WTC11 (cell line): ENCODE measurements around the gene CASQ2. TPM values are rescaled to one million over a fixed set of nuclear protein-coding genes. Genes with fewer than 3 reads are reported as not detected.

Experiments used
- AFF4 ChIP-seq: sonication (generic); formaldehyde crosslinking; IDR thresholded peaks from 2 replicates; pipeline ENCODE4 v1.8.1; 2023; ENCODE audit warnings: mild to moderate bottlenecking, missing genetic modification reagents, borderline replicate concordance
- AR ChIP-seq: fragments of 250-450 bp; sonication (Bioruptor Pico); IDR thresholded peaks from 2 replicates; pipeline ENCODE4 v1.9.0; 2021; ENCODE audit warnings: mild to moderate bottlenecking
- CREB1 ChIP-seq: sonication (generic); formaldehyde crosslinking; IDR thresholded peaks from 2 replicates; pipeline ENCODE4 v1.8.0; 2023; ENCODE audit warnings: mild to moderate bottlenecking, missing genetic modification reagents
- CTCF ChIP-seq: fragments of 200-600 bp; IDR thresholded peaks from 2 replicates; pipeline ENCODE4 v1.8.0; 2022; ENCODE audit warnings: antibody characterized with exemption
- GRHL2 ChIP-seq: fragments of 250-450 bp; sonication (Bioruptor Pico); IDR thresholded peaks from 2 replicates; pipeline ENCODE4 v1.8.0; 2022; ENCODE audit warnings: mild to moderate bottlenecking, moderate library complexity; ENCODE audit not compliant: insufficient replicate concordance, severe bottlenecking
- GTF2I ChIP-seq: fragments of 250-450 bp; sonication (Bioruptor Pico); conservative IDR thresholded peaks from 2 replicates; pipeline ENCODE4 v1.4.0; 2021; ENCODE audit warnings: mild to moderate bottlenecking
- HMGA2 ChIP-seq: fragments of 250-450 bp; sonication (Bioruptor Pico); IDR thresholded peaks from 2 replicates; pipeline ENCODE4 v1.4.0; 2021; ENCODE audit warnings: mild to moderate bottlenecking, moderate library complexity
- HMGXB4 ChIP-seq: sonication (generic); formaldehyde crosslinking; IDR thresholded peaks from 2 replicates; pipeline ENCODE4 v1.8.1; 2023; ENCODE audit warnings: mild to moderate bottlenecking, moderate library complexity, missing genetic modification reagents
- SMAD4 ChIP-seq: sonication (generic); formaldehyde crosslinking; IDR thresholded peaks from 2 replicates; pipeline ENCODE4 v1.8.0; 2022; ENCODE audit warnings: mild to moderate bottlenecking, missing genetic modification reagents
- TCF7 ChIP-seq: sonication (generic); formaldehyde crosslinking; IDR thresholded peaks from 2 replicates; pipeline ENCODE4 v1.8.0; 2022; ENCODE audit warnings: mild to moderate bottlenecking, low read depth, missing genetic modification reagents, moderate library complexity
- USF1 ChIP-seq: sonication (generic); formaldehyde crosslinking; IDR thresholded peaks from 2 replicates; pipeline ENCODE4 v1.8.0; 2022; ENCODE audit warnings: mild to moderate bottlenecking, missing genetic modification reagents
- ZBTB43 ChIP-seq: sonication (generic); formaldehyde crosslinking; IDR thresholded peaks from 2 replicates; pipeline ENCODE4 v1.8.1; 2023; ENCODE audit warnings: mild to moderate bottlenecking, missing genetic modification reagents
- ZNF121 ChIP-seq: sonication (generic); formaldehyde crosslinking; IDR thresholded peaks from 2 replicates; pipeline ENCODE4 v1.8.0; 2023; ENCODE audit warnings: missing genetic modification reagents
- ZNF396 ChIP-seq: fragments of 250-450 bp; sonication (Bioruptor Pico); IDR thresholded peaks from 2 replicates; pipeline ENCODE4 v1.8.0; 2021; ENCODE audit warnings: mild to moderate bottlenecking, moderate library complexity, borderline replicate concordance
- ZNF423 ChIP-seq: fragments of 250-450 bp; sonication (Bioruptor Pico); IDR thresholded peaks from 2 replicates; pipeline ENCODE4 v2.1.2; 2022; ENCODE audit warnings: mild to moderate bottlenecking, moderate library complexity
- ZNF512 ChIP-seq: sonication (generic); formaldehyde crosslinking; IDR thresholded peaks from 2 replicates; pipeline ENCODE4 v1.8.1; 2022; ENCODE audit warnings: missing genetic modification reagents, borderline replicate concordance
- total RNA-seq: library from RNA; stranded (reverse); gene quantifications from 3 replicates; pipeline ENCODE4 v1.2.3, GENCODE V29; 2021

The CASQ2 gene
- total RNA-seq, 1 experiment from 2014 or later = not detected

- TF ChIP-seq HMGXB4 (CRISPR knock-in tag) (no peak), ZNF512 (CRISPR knock-in tag) (no peak), GRHL2 (no peak), AFF4 (CRISPR knock-in tag) (no peak), ZNF423 (no peak), ZNF396 (CRISPR knock-in tag) (no peak), GTF2I (CRISPR knock-in tag) (no peak), ZNF121 (CRISPR knock-in tag) (no peak), HMGA2 (CRISPR knock-in tag) (no peak), CTCF (no peak), ZBTB43 (no peak), SMAD4 (CRISPR knock-in tag) (no peak), TCF7 (no peak), USF1 (CRISPR knock-in tag) (no peak), AR (CRISPR knock-in tag) (no peak), CREB1 (CRISPR knock-in tag) (no peak)
These were observed 42.4 kb downstream of the CASQ2 start (continued) for GRCh38 chr1:115726161-115726560.
